ENCODE data around the gene UMOD.

Gene UMOD

DNA sequence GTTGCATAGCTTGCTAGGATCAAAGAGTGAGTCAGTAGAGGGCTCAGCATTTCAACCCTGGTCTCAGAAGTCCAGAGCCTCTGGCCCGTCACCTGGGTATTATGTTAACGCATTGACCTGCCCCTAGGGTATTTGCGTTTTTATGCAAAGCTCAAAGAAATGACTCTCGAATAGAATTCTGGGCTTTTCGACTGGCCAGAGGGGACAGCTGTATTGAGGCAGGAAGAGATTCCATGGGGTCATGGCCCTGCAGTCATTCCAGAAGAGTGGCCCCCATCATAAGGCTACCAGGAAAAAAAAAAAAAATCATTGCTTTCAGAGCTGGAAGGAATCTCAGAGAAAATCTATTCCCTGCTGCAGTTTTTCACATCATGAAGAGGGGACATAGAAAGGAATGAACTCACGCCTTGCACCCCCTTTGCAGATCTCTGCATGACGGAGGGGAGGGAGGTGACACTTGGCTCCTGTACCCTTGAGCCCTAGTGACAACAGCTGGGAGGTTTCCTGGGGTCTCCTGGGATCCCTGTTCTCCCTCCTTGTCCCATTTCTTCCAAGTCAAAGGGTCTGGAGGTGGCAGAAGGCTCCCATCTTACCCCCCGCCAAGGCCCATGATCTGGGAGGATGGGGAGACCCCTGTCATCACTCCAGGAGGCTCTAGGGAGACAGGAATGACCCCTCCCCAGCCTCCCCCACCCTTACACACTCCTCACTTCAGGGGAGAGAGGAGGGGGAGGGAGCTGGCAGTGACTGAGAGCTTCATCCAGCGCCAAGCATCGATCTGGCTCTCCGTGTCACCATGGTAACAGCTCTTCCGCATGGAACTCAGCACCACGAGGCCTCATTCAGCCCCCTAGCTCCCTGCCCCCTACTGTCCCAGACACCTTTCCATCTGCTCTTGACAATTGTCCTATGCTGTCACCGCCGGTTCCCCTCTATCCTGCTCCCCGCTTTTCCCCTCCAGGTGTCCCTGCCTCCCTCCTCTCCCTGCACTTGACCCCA is 61.0 kb downstream of the UMOD start:
- no peak for DNase-seq

DNA sequence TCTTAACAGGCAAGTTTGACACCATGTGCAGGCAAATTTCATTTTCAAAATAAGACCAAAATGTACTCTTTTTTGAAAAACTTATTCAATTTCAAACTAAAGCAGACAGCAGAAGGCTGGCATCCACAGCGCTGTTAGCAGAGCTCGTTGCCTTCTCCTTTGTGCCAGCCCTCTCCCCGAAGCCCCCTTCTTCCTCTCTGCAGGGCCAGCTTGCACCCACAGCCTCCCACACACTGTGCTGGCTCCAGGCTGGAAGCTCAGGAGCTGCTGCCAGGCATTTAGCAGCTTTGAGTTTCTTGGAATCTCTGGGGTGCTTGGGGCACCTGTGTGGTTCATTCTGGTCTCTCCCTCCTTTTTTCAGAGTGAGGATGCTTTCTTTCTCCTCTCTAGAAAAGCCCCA is 62.9 kb downstream of the UMOD start:
- DNase-seq, result no peak

DNA sequence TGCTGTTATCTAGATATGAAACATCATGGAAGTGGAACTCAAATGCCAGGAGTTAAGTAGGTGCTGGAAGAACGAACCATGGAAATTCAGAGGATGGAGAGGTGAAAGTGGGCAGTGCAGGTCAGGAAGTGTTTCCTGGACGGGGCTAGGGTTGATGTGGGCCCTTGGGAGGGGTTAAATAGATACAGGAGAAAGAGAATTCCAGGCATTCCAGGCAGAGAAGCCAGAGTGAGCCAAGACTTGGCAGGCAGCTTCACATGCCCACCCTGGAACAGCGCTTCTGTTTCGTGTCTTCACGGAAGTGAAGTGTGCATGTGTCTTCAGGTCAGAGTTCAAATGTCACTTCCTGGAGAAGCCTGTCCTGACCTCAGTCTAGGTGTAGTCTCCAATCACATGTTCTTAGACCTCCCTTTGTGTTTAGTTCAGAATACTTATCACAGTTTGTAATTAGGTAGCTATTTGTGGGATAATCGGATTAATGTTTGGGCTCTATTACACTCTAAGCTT is 66.5 kb downstream of the UMOD start:
- no peak for DNase-seq
